Mesothelial cell of epicardium (in vitro differentiated cells): ENCODE data around the gene HOMEZ. TPM values are rescaled to one million over a fixed set of nuclear protein-coding genes. Genes with fewer than 3 reads are reported as not detected.
"Not testable (repeated sequence)": the region's sequence is repeated elsewhere in the genome, so short reads cannot be mapped to it uniquely, and the experiment has no call there.

Experiments used
- DNase-seq, 2 experiments: peaks; one replicate each; pipeline ENCODE4 v3.0.0; 2021; ENCODE audit warnings: low spot score in 2 of 2; ENCODE audit not compliant: unreplicated experiment in 2 of 2
- H3K27ac Mint-ChIP-seq: 2 replicates; pipeline ENCODE4 v1.8.0; 2021; ENCODE audit warnings: mixed read lengths
- H3K27me3 Mint-ChIP-seq: 2 replicates; pipeline ENCODE4 v1.8.0; 2021; ENCODE audit warnings: low read depth, mixed read lengths
- H3K36me3 Mint-ChIP-seq: 2 replicates; pipeline ENCODE4 v1.8.0; 2021; ENCODE audit warnings: mixed read lengths
- H3K4me1 Mint-ChIP-seq: 2 replicates; pipeline ENCODE4 v1.8.0; 2021; ENCODE audit warnings: mixed read lengths
- H3K4me3 Mint-ChIP-seq: 2 replicates; pipeline ENCODE4 v1.8.0; 2021; ENCODE audit warnings: mild to moderate bottlenecking, moderate library complexity, mixed read lengths
- H3K9me3 Mint-ChIP-seq: 2 replicates; pipeline ENCODE4 v1.8.0; 2021; ENCODE audit warnings: mixed read lengths
- CTCF ChIP-seq: fragments of 200-600 bp; sonication (generic); IDR thresholded peaks from one replicate; pipeline ENCODE4 v1.5.0; 2021; ENCODE audit warnings: antibody characterized with exemption; ENCODE audit not compliant: unreplicated experiment
- total RNA-seq: library from RNA; stranded (reverse); gene quantifications from 3 replicates; pipeline ENCODE4 v1.2.1, GENCODE V29; 2021

The HOMEZ gene
- total RNA-seq, 1 donor from 2014 or later = 14.4 TPM

- peaks cover 5% of the 10 kb centered on the region for H3K27me3 Mint-ChIP-seq
- no peaks in the 10 kb centered on the region for H3K9me3 Mint-ChIP-seq
- no peaks in the 10 kb centered on the region for H3K36me3 Mint-ChIP-seq
- no peak for DNase-seq
- H3K4me3 Mint-ChIP-seq = no peak overlapping the region
- no peak overlapping the region for H3K27ac Mint-ChIP-seq
- TF ChIP-seq CTCF = no peak
- H3K4me1 Mint-ChIP-seq = peaks cover 3% of the 10 kb centered on the region
Measured at GRCh38 chr14:23248601-23249000, 37.3 kb downstream of the HOMEZ start.

GRCh38 chr14:23245282-23245681 lies 40.6 kb downstream of the HOMEZ start:
- peaks cover 11% of the 10 kb centered on the region for H3K4me1 Mint-ChIP-seq
- no peaks in the 10 kb centered on the region for H3K9me3 Mint-ChIP-seq
- H3K4me3 Mint-ChIP-seq = no peak overlapping the region
- no peaks in the 10 kb centered on the region for H3K27me3 Mint-ChIP-seq
- no peak for TF ChIP-seq CTCF
- DNase-seq = no peak
- H3K27ac Mint-ChIP-seq = no peak overlapping the region
- H3K36me3 Mint-ChIP-seq = no peaks in the 10 kb centered on the region

GRCh38 chr14:23243066-23243465 lies 42.9 kb downstream of the HOMEZ start:
- no peak for DNase-seq
- H3K36me3 Mint-ChIP-seq = no peaks in the 10 kb centered on the region
- no peaks in the 10 kb centered on the region for H3K9me3 Mint-ChIP-seq
- TF ChIP-seq CTCF = no peak
- H3K27me3 Mint-ChIP-seq = no peaks in the 10 kb centered on the region
- peaks cover 10% of the 10 kb centered on the region for H3K4me1 Mint-ChIP-seq
- no peak overlapping the region for H3K27ac Mint-ChIP-seq
- H3K4me3 Mint-ChIP-seq = no peak overlapping the region

GRCh38 chr14:23242076-23242475 lies 43.9 kb downstream of the HOMEZ start:
- H3K9me3 Mint-ChIP-seq = no peaks in the 10 kb centered on the region
- H3K36me3 Mint-ChIP-seq = no peaks in the 10 kb centered on the region
- DNase-seq = no peak
- TF ChIP-seq CTCF = no peak
- H3K4me1 Mint-ChIP-seq = peaks cover 17% of the 10 kb centered on the region
- H3K4me3 Mint-ChIP-seq = no peak overlapping the region
- H3K27me3 Mint-ChIP-seq = no peaks in the 10 kb centered on the region
- no peak overlapping the region for H3K27ac Mint-ChIP-seq

- H3K27me3 Mint-ChIP-seq, H3K36me3 Mint-ChIP-seq, H3K27ac Mint-ChIP-seq, DNase-seq, H3K4me3 Mint-ChIP-seq, H3K9me3 Mint-ChIP-seq: not testable (repeated sequence)
- H3K4me1 Mint-ChIP-seq = peaks cover 17% of the 10 kb centered on the region
Measured at GRCh38 chr14:23241061-23241715, 44.7 kb downstream of the HOMEZ start.

- Mint-ChIP-seq H3K4me1 (peaks cover 17% of the 10 kb centered on the region), H3K9me3 (no peaks in the 10 kb centered on the region), H3K27me3 (no peaks in the 10 kb centered on the region), H3K4me3 (no peak overlapping the region), H3K36me3 (no peaks in the 10 kb centered on the region), H3K27ac (no peak overlapping the region)
- no peak for DNase-seq
- no peak for TF ChIP-seq CTCF
Measured at GRCh38 chr14:23240661-23241060, 45.3 kb downstream of the HOMEZ start.
